Endothelial cell of umbilical vein (primary cell): Measurements from ENCODE around the gene TJP3. TPM values are rescaled to one million over a fixed set of nuclear protein-coding genes. Genes with fewer than 3 reads are reported as not detected.

ENCODE experiments used
- BruUV-seq: library from RNA; stranded (reverse); fragments of 400-500 nt; replicated peaks from 2 replicates; lab custom pipeline; 2021; lab: Mats Ljungman, UMichigan
- CTCF ChIA-PET: fragments of 300-600, 350-600 bp; sonication (Branson Sonifier 250); formaldehyde crosslinking; loops from one replicate; lab custom pipeline; 2021; ENCODE audit warnings: antibody characterized with exemption, inconsistent platforms; lab: Charles Lee
- POLR2A ChIA-PET: fragments of 300-600, 350-600 bp; sonication (Branson Sonifier 250); formaldehyde crosslinking; loops from one replicate; lab custom pipeline; 2021; ENCODE audit warnings: antibody characterized with exemption, inconsistent platforms; lab: Charles Lee
- DNase-seq: peaks from one replicate; pipeline ENCODE4 v3.0.0-alpha.2; 2011; ENCODE audit warnings: low read depth, low spot score
- FAIRE-seq: peaks from 2 replicates; lab custom pipeline; 2011; peaks lifted over from hg19 to GRCh38; lab: Jason Lieb, UNC
- H2AFZ ChIP-seq: 2 replicates; pipeline ENCODE4 v1.6.0; 2012; ENCODE audit warnings: low read depth, low read length, control low read depth, inconsistent platforms
- H3K27ac ChIP-seq: 2 replicates; pipeline ENCODE4 v1.5.1; 2011; ENCODE audit warnings: low read depth, mild to moderate bottlenecking, control low read depth, low read length, moderate library complexity; ENCODE audit not compliant: insufficient read depth
- H3K27me3 ChIP-seq, 2 experiments: 2 replicates each; pipeline versions ENCODE4 v1.6.0 to v1.6.1; 2011; ENCODE audit warnings: low read length in 2 of 2, mixed read lengths in 1 of 2; ENCODE audit not compliant: control insufficient read depth in 2 of 2, insufficient read depth in 2 of 2
- H3K36me3 ChIP-seq, 2 experiments: 2 replicates in 1 of 2; 3 replicates in 1 of 2; pipeline ENCODE4 v1.5.1; 2011; ENCODE audit warnings: low read length in 2 of 2, mild to moderate bottlenecking in 1 of 2, moderate library complexity in 1 of 2; ENCODE audit not compliant: control insufficient read depth in 2 of 2, insufficient read depth in 2 of 2; ENCODE audit errors: extremely low read depth in 1 of 2
- H3K4me1 ChIP-seq: 3 replicates; pipeline ENCODE4 v1.5.1; 2011; ENCODE audit warnings: mild to moderate bottlenecking, low read length; ENCODE audit not compliant: control insufficient read depth, insufficient read depth; ENCODE audit errors: extremely low read depth
- H3K4me2 ChIP-seq: 2 replicates; pipeline ENCODE4 v1.6.1; 2011; ENCODE audit warnings: low read length, control low read depth, mixed read lengths; ENCODE audit not compliant: insufficient read depth
- H3K4me3 ChIP-seq, 3 experiments: fragments of 200-600 bp in 1 of 3; sonication (generic), shearing (Covaris generic) in 1 of 3; replicated peaks in 1 of 3; 2 replicates each; pipeline ENCODE4 v1.5.1; 2011 to 2016; ENCODE audit warnings: control low read depth in 3 of 3, low read length in 3 of 3, mild to moderate bottlenecking in 2 of 3, inconsistent platforms in 1 of 3, low read depth in 1 of 3, moderate library complexity in 1 of 3; ENCODE audit not compliant: insufficient read depth in 1 of 3
- H3K79me2 ChIP-seq: 2 replicates; pipeline ENCODE4 v1.6.0; 2012; ENCODE audit warnings: low read length, inconsistent platforms; ENCODE audit not compliant: control insufficient read depth, insufficient read depth
- H3K9ac ChIP-seq: replicated peaks from 2 replicates; pipeline ENCODE3; 2011; ENCODE audit warnings: low read length, control low read depth; ENCODE audit not compliant: insufficient read depth; ENCODE audit errors: extremely low read depth
- H3K9me1 ChIP-seq: replicated peaks from 3 replicates; pipeline ENCODE4 v1.6.0; 2011; ENCODE audit warnings: mild to moderate bottlenecking, low read length; ENCODE audit not compliant: control insufficient read depth, insufficient read depth; ENCODE audit errors: extremely low read depth
- H3K9me3 ChIP-seq: replicated peaks from 2 replicates; pipeline ENCODE4 v1.5.1; 2012; ENCODE audit warnings: low read length, inconsistent platforms; ENCODE audit not compliant: control insufficient read depth, insufficient read depth
- H4K20me1 ChIP-seq: replicated peaks from 2 replicates; pipeline ENCODE3; 2011; ENCODE audit warnings: mild to moderate bottlenecking, low read length; ENCODE audit not compliant: control insufficient read depth, insufficient read depth; ENCODE audit errors: extremely low read depth
- CTCF ChIP-seq, 2 donors: IDR thresholded peaks; 1 replicate in 1 of 2; 2 replicates in 1 of 2; pipeline ENCODE4 v1.5.1; 2011; ENCODE audit warnings: low read length in 2 of 2, mild to moderate bottlenecking in 2 of 2, moderate library complexity in 2 of 2, control low read depth in 1 of 2, inconsistent platforms in 1 of 2, low read depth in 1 of 2; ENCODE audit not compliant: insufficient read depth in 1 of 2; ENCODE audit errors: extremely low read depth in 1 of 2
- EZH2 ChIP-seq: IDR thresholded peaks from 2 replicates; pipeline ENCODE4 v1.6.1; 2012; ENCODE audit warnings: borderline replicate concordance, low read depth, mild to moderate bottlenecking, moderate library complexity, low read length, inconsistent platforms; ENCODE audit not compliant: severe bottlenecking
- FOS ChIP-seq: IDR thresholded peaks from 2 replicates; pipeline ENCODE4 v1.6.1; 2011; ENCODE audit warnings: mild to moderate bottlenecking, low read length, moderate library complexity, borderline replicate concordance; ENCODE audit not compliant: insufficient read depth
- GATA2 ChIP-seq: IDR thresholded peaks from 2 replicates; pipeline ENCODE4 v1.7.0; 2011; ENCODE audit warnings: low read depth, mild to moderate bottlenecking, moderate library complexity, mixed read lengths, low read length; ENCODE audit not compliant: insufficient read length, insufficient read depth
- JUN ChIP-seq: IDR thresholded peaks from 2 replicates; pipeline ENCODE4 v1.6.1; 2011; ENCODE audit warnings: borderline replicate concordance, low read depth; ENCODE audit not compliant: insufficient read length, insufficient read depth
- MYC ChIP-seq: IDR thresholded peaks from one replicate; pipeline ENCODE4 v1.6.1; 2011; ENCODE audit warnings: mild to moderate bottlenecking, low read depth, low read length
- POLR2A ChIP-seq: IDR thresholded peaks from 2 replicates; pipeline ENCODE4 v1.6.1; 2012; ENCODE audit warnings: low read depth, mild to moderate bottlenecking, control low read depth, low read length
- POLR2AphosphoS5 ChIP-seq: IDR thresholded peaks from 2 replicates; pipeline ENCODE4 v1.6.1; 2012; ENCODE audit warnings: low read depth, mild to moderate bottlenecking, control low read depth, low read length, moderate library complexity; ENCODE audit not compliant: insufficient read depth
- dilution Hi-C: fragments of 300-500 bp; cut with MboI; formaldehyde crosslinking; loops from one replicate; pipeline ENCODE4 v1.15.0; 2019; ENCODE audit warnings: low sequenced_read_pairs; ENCODE audit not compliant: extremely low pct_ligation_motif_present
- intact Hi-C: fragments of 100-400 bp; cut with micrococcal nuclease; formaldehyde crosslinking; loops from one replicate; pipeline ENCODE4 v1.10.0; 2022
- polyA plus RNA-seq, 4 experiments: library from polyadenylated mRNA; depleted of rRNA in 3 of 4; stranded (reverse) in 3 of 4; unstranded in 1 of 4; fragments of >200 nt; gene quantifications; 2 replicates each; pipeline versions ENCODE4 v1.2.1 to v1.2.3, GENCODE V29; 2011 to 2012; ENCODE audit warnings: missing spikeins in 1 of 4
- total RNA-seq: library from RNA; stranded (reverse); gene quantifications from 2 replicates; pipeline ENCODE4 v1.2.3, GENCODE V29; 2021
- TF ChIP-seq, protein P1 (sequence below): IDR thresholded peaks from 2 replicates; pipeline ENCODE4 v1.6.1; 2011; ENCODE audit not compliant: insufficient read depth, insufficient read length

The TJP3 gene
- total and polyA plus RNA-seq, 2 donors (not counting 3 experiments of a cell fraction or from before 2014, with no cell fraction given) = 0.10 TPM; not detected in 1

DNA sequence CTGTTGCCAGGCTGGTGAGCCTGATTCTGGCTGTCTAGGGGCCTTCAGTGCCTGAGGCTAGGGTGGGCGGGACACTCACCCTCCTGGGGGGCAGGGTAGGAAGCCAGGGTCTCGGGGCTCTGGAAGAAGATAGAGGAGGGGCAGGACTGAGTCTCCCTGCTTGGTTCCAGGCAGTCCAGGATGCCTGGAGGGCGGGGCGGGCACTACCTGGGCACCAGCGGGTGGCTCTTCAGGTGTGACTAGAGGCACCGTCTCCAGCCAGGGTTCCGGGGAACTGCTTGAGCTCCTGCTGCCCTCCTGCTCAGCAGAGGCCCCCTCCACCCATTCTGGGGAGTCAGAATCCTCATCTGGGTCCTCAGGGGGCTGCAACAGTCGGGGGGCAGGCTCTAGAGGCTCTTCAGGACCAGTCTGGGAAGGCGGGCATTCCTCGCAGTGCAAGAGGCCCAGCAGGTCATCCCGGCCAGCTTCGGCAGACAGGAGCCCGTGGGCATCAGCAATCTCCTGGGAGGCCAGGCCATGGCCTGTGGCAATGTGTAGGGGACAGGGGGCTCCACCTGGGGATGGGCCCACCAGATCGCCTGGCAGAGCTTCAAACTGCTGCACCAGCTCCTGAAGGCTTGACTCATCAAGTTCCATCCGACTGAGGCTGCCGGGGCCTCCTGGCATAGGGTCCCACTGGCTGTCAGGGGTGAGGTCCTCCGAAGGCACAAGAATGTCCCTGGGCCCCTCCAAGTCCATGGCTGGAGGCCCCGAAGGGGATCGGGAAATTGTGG is 51.5 kb downstream of the TJP3 start:
- no peaks in the 10 kb centered on the region for H4K20me1 ChIP-seq
- TF ChIP-seq MYC (no peak), JUN (no peak), CTCF (IDR thresholded peaks at IDR 0.05; ENCODE audit: extremely low read depth in 1 of 2, insufficient read depth in 1 of 2, low read depth in 1 of 2, low read length in 2 of 2) (no peak), POLR2A (no peak), POLR2AphosphoS5 (no peak), GATA2 (no peak), FOS (no peak), EZH2 (no peak)
- TF ChIP-seq, protein P1, sequence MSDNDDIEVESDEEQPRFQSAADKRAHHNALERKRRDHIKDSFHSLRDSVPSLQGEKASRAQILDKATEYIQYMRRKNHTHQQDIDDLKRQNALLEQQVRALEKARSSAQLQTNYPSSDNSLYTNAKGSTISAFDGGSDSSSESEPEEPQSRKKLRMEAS = no peak
- intact Hi-C loops = no loop called here
- peaks cover 23% of the 10 kb centered on the region for H3K79me2 ChIP-seq
- H3K9me3 ChIP-seq = no peaks in the 10 kb centered on the region
- H3K9ac ChIP-seq = no peak overlapping the region
- BruUV-seq = no TSS peak
- dilution Hi-C loops = no loop called here
- no peak overlapping the region for H3K4me2 ChIP-seq
- H3K9me1 ChIP-seq = no peaks in the 10 kb centered on the region
- H2AFZ ChIP-seq = no peak overlapping the region
- H3K27ac ChIP-seq = no peak overlapping the region
- ChIA-PET POLR2A (no interaction called here), CTCF (interaction anchor here (3.6 kb wide), 1 partner anchor 63 kb away, joined by 19 read pairs; no protein-coding TSS in a partner anchor)
- H3K4me3 ChIP-seq = no peak overlapping the region
- peaks cover 7% of the 10 kb centered on the region for H3K4me1 ChIP-seq
- no peak for DNase-seq
- peaks cover 0 to 3% of the 10 kb centered on the region in 2 experiments for H3K36me3 ChIP-seq
- FAIRE-seq = no peak
- H3K27me3 ChIP-seq = no peaks in the 10 kb centered on the region
